Measurements from ENCODE around the gene U2AF2.

U2AF2 gene

GRCh38 chr19:55677572-55678028 lies 22.8 kb downstream of the U2AF2 start:
- no peak for DNase-seq

- no peak for DNase-seq
Measured at GRCh38 chr19:55678121-55678671, 23.4 kb downstream of the U2AF2 start.

- no peak for DNase-seq
Measured at GRCh38 chr19:55679343-55680257, 24.8 kb downstream of the U2AF2 start.

- no peak for DNase-seq
Measured at GRCh38 chr19:55680339-55681130, 25.7 kb downstream of the U2AF2 start.

GRCh38 chr19:55681131-55682092 lies 26.6 kb downstream of the U2AF2 start:
- DNase-seq: no peak

- no peak for DNase-seq
Measured at GRCh38 chr19:55683449-55684261, 28.8 kb downstream of the U2AF2 start.

- DNase-seq: no peak
Measured at GRCh38 chr19:55684946-55685681, 30.3 kb downstream of the U2AF2 start.

- no peak for DNase-seq
Measured at GRCh38 chr19:55685776-55686175, 30.9 kb downstream of the U2AF2 start.

GRCh38 chr19:55686311-55687050 lies 31.6 kb downstream of the U2AF2 start:
- no peak for DNase-seq

- DNase-seq: no peak
Measured at GRCh38 chr19:55687281-55688201, 32.7 kb downstream of the U2AF2 start.

GRCh38 chr19:55688422-55689218 lies 33.8 kb downstream of the U2AF2 start:
- DNase-seq: no peak

- no peak for DNase-seq
Measured at GRCh38 chr19:55689411-55690108, 34.7 kb downstream of the U2AF2 start.

- DNase-seq: no peak
Measured at GRCh38 chr19:55690109-55690768, 35.4 kb downstream of the U2AF2 start.

- no peak for DNase-seq
Measured at GRCh38 chr19:55690769-55691545, 36.1 kb downstream of the U2AF2 start.

- no peak for DNase-seq
Measured at GRCh38 chr19:55691561-55692481, 37.0 kb downstream of the U2AF2 start.
